T-cell (primary cell): Measurements from ENCODE around the gene FGD3. TPM values are rescaled to one million over a fixed set of nuclear protein-coding genes. Genes with fewer than 3 reads are reported as not detected.

Experiments used
- ATAC-seq, 4 experiments: fragments of 200-7000 bp in 3 of 4; fragments of 150-1000 bp in 1 of 4; cut with Tn5 transposase; replicated peaks in 1 of 4; 1 replicate in 3 of 4; 2 replicates in 1 of 4; pipeline ENCODE4 v1.10.0; 2021; ENCODE audit warnings: moderate library complexity in 3 of 4, mild to moderate bottlenecking in 2 of 4, moderate number of reproducible peaks in 1 of 4
- CTCF ChIA-PET, 2 donors: fragments of 300-600 bp; sonication (Branson Sonifier 250); formaldehyde crosslinking; loops; one replicate each; lab custom pipeline; 2022; ENCODE audit warnings: antibody characterized with exemption in 2 of 2; lab: Charles Lee
- POLR2A ChIA-PET, 2 donors: fragments of 300-600 bp; sonication (Branson Sonifier 250); formaldehyde crosslinking; loops; one replicate each; lab custom pipeline; 2022; ENCODE audit warnings: antibody characterized with exemption in 2 of 2; lab: Charles Lee
- DNase-seq, 35 experiments: peaks; one replicate each; pipeline versions ENCODE4 v3.0.0 to v3.0.0-alpha.2; 2013 to 2023
- H3K27ac ChIP-seq: one replicate; pipeline ENCODE4 v1.5.1; 2013; ENCODE audit warnings: low read length
- H3K27me3 ChIP-seq, 2 experiments: replicated peaks in 1 of 2; 1 replicate in 1 of 2; 2 replicates in 1 of 2; pipeline versions ENCODE4 v1.6.1 to v1.7.0; 2013; ENCODE audit warnings: low read length in 1 of 2, mixed read lengths in 1 of 2; ENCODE audit not compliant: control insufficient read depth in 2 of 2, insufficient read depth in 2 of 2; ENCODE audit errors: extremely low read depth in 1 of 2
- H3K36me3 ChIP-seq, 2 donors: 1 replicate in 1 of 2; 2 replicates in 1 of 2; pipeline versions ENCODE4 v1.6.1 to v1.7.0; 2013; ENCODE audit warnings: low read length in 1 of 2; ENCODE audit not compliant: control insufficient read depth in 2 of 2, insufficient read depth in 1 of 2; ENCODE audit errors: extremely low read depth in 1 of 2
- H3K4me1 ChIP-seq, 2 experiments: 1 replicate in 1 of 2; 2 replicates in 1 of 2; pipeline versions ENCODE4 v1.6.1 to v1.7.0; 2013; ENCODE audit warnings: low read length in 2 of 2, mixed read lengths in 1 of 2; ENCODE audit not compliant: insufficient read depth in 2 of 2, control insufficient read depth in 1 of 2; ENCODE audit errors: extremely low read depth in 1 of 2
- H3K4me3 ChIP-seq, 2 donors: 1 replicate in 1 of 2; 2 replicates in 1 of 2; pipeline versions ENCODE4 v1.5.1 to v1.7.0; 2013; ENCODE audit warnings: mild to moderate bottlenecking in 2 of 2, low read length in 1 of 2, moderate library complexity in 1 of 2; ENCODE audit not compliant: control insufficient read depth in 1 of 2; ENCODE audit errors: extremely low read depth in 1 of 2
- H3K9me3 ChIP-seq: 2 replicates; pipeline ENCODE4 v1.7.0; 2013
- H3K27ac Mint-ChIP-seq, 2 donors: one replicate each; pipeline ENCODE4 v1.8.0; 2020 to 2021; ENCODE audit warnings: mild to moderate bottlenecking in 2 of 2, mixed read lengths in 2 of 2
- H3K27me3 Mint-ChIP-seq, 2 donors: one replicate each; pipeline ENCODE4 v1.8.0; 2021 to 2022; ENCODE audit warnings: mixed read lengths in 2 of 2
- H3K36me3 Mint-ChIP-seq: one replicate; pipeline ENCODE4 v1.8.0; 2021; ENCODE audit warnings: mixed read lengths
- H3K4me1 Mint-ChIP-seq, 3 donors: one replicate each; pipeline ENCODE4 v1.8.0; 2020 to 2022; ENCODE audit warnings: mixed read lengths in 3 of 3, mild to moderate bottlenecking in 1 of 3
- H3K4me3 Mint-ChIP-seq, 3 donors: one replicate each; pipeline ENCODE4 v1.8.0; 2020 to 2022; ENCODE audit warnings: mild to moderate bottlenecking in 3 of 3, mixed read lengths in 3 of 3, moderate library complexity in 3 of 3
- H3K9me3 Mint-ChIP-seq, 3 donors: one replicate each; pipeline ENCODE4 v1.8.0; 2020 to 2022; ENCODE audit warnings: mixed read lengths in 3 of 3
- WGBS: methylation state at CpG from one replicate; pipeline ENCODE4 v1.1.5; 2013; ENCODE audit warnings: missing lambda C conversion rate; ENCODE audit not compliant: insufficient coverage; 5-methylcytosine and 5-hydroxymethylcytosine counted together
- total RNA-seq, 35 experiments: library from RNA in 6 of 35; stranded (reverse) in 6 of 35; fragments of 120-200 nt in 1 of 35; gene quantifications; one replicate each; pipeline versions ENCODE4 v1.2.1 to v1.2.4 and lab custom pipeline; 2013 to 2026

Gene FGD3
- total RNA-seq, 5 donors from 2014 or later (not counting 1 experiment from before 2014, with no cell fraction given), result 188 to 349 (median 293) TPM

DNA sequence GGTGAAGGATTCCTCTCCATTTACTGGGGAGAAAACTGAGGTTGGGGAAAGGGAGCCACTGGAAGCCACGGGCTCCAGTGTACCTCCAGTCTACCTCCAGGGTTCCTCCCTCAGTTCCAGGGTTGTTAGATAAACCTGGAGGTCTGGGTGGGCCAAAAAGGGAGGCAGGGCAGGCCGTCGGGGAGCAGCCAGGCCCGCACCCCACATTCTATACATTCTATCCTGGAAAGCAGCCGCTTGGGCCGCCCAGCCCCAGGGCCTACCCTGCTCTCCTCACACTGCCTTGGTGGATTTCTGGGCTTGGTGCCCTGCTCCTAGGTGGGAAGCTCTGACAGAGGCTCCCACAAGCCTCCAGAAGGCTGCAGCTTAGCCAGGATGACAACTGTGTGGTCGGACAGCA is 93.1 kb downstream of the FGD3 start:
- DNase-seq, result no peak
- POLR2A ChIA-PET, result no interaction called here
- peaks cover 67 to 81% (median 78%) of the 10 kb centered on the region in 3 donors for H3K4me1 Mint-ChIP-seq
- H3K27me3 Mint-ChIP-seq, result no peaks in the 10 kb centered on the region
- peak overlapping the region; percentile 78 to 85 for H3K27ac Mint-ChIP-seq
- 99% methylated on average over 5 of the region's 7 CpGs for WGBS
- H3K4me3 ChIP-seq, result no peak overlapping the region
- H3K4me3 Mint-ChIP-seq, result no peak overlapping the region
- ATAC-seq, result peak in 1 of 4 experiments; percentile 4
- no peaks in the 10 kb centered on the region for H3K27me3 ChIP-seq
- H3K27ac ChIP-seq, result peak overlapping the region; percentile 18
- H3K9me3 Mint-ChIP-seq, result no peaks in the 10 kb centered on the region
- H3K36me3 ChIP-seq, result peaks cover 8 to 13% of the 10 kb centered on the region in 2 donors
- CTCF ChIA-PET, result no interaction called here
- no peaks in the 10 kb centered on the region for H3K9me3 ChIP-seq
- H3K36me3 Mint-ChIP-seq, result peaks cover 4% of the 10 kb centered on the region
- peaks cover 13 to 77% of the 10 kb centered on the region in 2 experiments for H3K4me1 ChIP-seq

DNA sequence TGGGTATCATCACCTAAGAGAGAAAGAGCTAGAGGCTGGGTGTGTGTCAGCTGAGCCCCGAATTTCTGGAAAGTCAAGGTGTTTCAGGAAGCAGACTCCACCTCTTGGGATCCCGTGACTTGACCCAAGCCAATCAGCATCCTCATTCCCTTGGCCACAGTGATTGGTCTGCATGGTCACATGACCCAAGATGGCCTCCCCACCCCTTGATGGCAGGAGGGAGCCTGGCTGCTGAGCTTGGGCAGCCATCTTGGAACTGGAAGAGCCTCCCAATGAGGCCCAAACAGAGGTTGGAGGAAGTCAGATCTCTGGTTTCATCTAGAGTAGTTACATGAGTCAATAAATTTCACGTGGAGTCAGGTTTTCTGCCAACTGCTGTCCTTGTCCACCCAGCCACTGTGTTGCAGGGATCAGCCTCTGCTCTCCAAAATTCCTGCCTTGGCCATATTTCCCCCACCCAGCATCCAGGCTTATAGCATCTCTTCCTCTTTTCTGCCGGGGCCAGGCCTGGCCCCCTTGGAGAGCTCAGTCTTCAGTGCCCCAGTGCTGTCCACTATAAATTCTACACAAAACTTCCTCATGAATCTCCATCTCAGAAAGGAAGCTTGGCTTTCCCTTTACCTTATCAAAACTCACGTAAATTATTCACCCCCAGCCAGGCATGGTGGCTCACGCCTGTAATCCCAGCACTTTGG is 93.9 kb downstream of the FGD3 start:
- no peak overlapping the region for H3K4me3 Mint-ChIP-seq
- POLR2A ChIA-PET, result interaction anchor here in 1 of 2 donors (0.7 kb wide), 2 partner anchors 18 to 88 kb away, joined by 6 to 7 read pairs; no protein-coding TSS in a partner anchor
- no peaks in the 10 kb centered on the region for H3K36me3 Mint-ChIP-seq
- H3K9me3 Mint-ChIP-seq, result no peaks in the 10 kb centered on the region
- H3K4me1 Mint-ChIP-seq, result peaks cover 63 to 76% (median 74%) of the 10 kb centered on the region in 3 donors
- 100% methylated on average over 4 of the region's 6 CpGs for WGBS
- H3K36me3 ChIP-seq, result peaks cover 5% of the 10 kb centered on the region in 2 donors
- CTCF ChIA-PET, result interaction anchor here (0.6 to 0.8 kb wide), 2 partner anchors 19 to 59 kb away, joined by 3 read pairs; no protein-coding TSS in a partner anchor
- no peaks in the 10 kb centered on the region for H3K27me3 ChIP-seq
- ATAC-seq (no peak), DNase-seq (no peak)
- H3K27ac ChIP-seq, result peak overlapping the region; percentile 18
- no peak overlapping the region for H3K4me3 ChIP-seq
- peaks cover 13 to 68% of the 10 kb centered on the region in 2 experiments for H3K4me1 ChIP-seq
- H3K27ac Mint-ChIP-seq, result peak overlapping the region; percentile 78 to 85
- no peaks in the 10 kb centered on the region for H3K27me3 Mint-ChIP-seq
- H3K9me3 ChIP-seq, result no peaks in the 10 kb centered on the region

DNA sequence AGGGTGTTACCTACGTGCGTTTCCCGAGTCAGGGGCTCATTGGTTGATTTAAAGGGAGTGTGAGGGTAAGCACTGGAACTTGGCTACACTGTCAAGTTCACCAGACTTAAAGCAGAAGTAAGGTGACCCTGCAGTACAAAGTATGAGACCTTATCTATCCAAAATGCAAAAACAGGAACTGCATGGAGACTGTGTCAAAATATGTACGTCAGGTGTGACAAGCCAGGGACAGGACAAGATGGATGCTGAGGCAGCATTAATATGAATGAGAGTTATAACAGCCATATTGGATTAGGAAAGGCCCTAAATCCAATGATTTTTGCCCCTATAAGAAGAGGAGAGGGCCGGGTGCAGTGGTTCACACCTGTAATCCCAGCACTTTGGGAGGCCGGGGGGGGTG is 95.8 kb downstream of the FGD3 start:
- ATAC-seq (peak in 1 of 4 experiments; percentile 68), DNase-seq (no peak)
- Mint-ChIP-seq H3K9me3 (no peaks in the 10 kb centered on the region), H3K36me3 (no peaks in the 10 kb centered on the region), H3K27me3 (no peaks in the 10 kb centered on the region), H3K27ac (peak overlapping the region; percentile 84 to 85), H3K4me3 (peak overlapping the region in 1 of 3 donors; percentile 43), H3K4me1 (peaks cover 49 to 65% (median 62%) of the 10 kb centered on the region in 3 donors)
- no CpG with 5 or more reads among the region's 6 CpGs for WGBS
- POLR2A ChIA-PET, result no interaction called here
- Histone ChIP-seq H3K4me1 (peaks cover 11 to 50% of the 10 kb centered on the region in 2 experiments), H3K9me3 (no peaks in the 10 kb centered on the region), H3K27me3 (no peaks in the 10 kb centered on the region), H3K36me3 (no peaks in the 10 kb centered on the region), H3K4me3 (no peak overlapping the region), H3K27ac (no peak overlapping the region)
- CTCF ChIA-PET, result no interaction called here

DNA sequence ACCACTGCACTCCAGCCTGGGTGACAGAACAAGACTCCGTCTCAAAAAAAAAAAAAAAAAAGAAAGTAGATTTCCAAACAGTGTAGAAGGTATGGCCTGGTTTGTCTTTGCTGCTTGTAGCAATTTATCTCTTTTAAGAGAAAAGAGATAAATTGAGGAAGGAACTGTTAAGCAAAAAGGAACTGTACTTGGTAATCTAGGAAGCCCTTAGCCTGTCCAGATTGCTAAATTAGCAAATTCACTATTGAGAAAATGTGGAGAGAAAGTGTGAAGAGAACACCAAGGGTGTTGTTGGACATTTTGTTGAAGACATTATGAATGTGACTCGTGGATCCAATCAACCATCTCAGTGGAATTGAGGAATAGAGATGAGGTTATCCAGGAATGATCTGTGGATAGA is 98.2 kb downstream of the FGD3 start:
- ATAC-seq (no peak), DNase-seq (no peak)
- Mint-ChIP-seq H3K9me3 (no peaks in the 10 kb centered on the region), H3K27me3 (no peaks in the 10 kb centered on the region), H3K4me3 (no peak overlapping the region), H3K36me3 (no peaks in the 10 kb centered on the region), H3K27ac (peak overlapping the region in 1 of 2 donors; percentile 4), H3K4me1 (peaks cover 48 to 60% (median 58%) of the 10 kb centered on the region in 3 donors)
- Histone ChIP-seq H3K4me1 (peaks cover 11 to 40% of the 10 kb centered on the region in 2 experiments), H3K9me3 (no peaks in the 10 kb centered on the region), H3K36me3 (no peaks in the 10 kb centered on the region), H3K27ac (no peak overlapping the region), H3K4me3 (no peak overlapping the region), H3K27me3 (no peaks in the 10 kb centered on the region)
- 92% methylated on average over 1 of the region's 2 CpGs for WGBS
- POLR2A ChIA-PET, result interaction anchor here in 1 of 2 donors (0.7 kb wide), 1 partner anchor 87 kb away, joined by 13 read pairs; no protein-coding TSS in a partner anchor
- CTCF ChIA-PET, result interaction anchor here in 1 of 2 donors (0.6 kb wide), 1 partner anchor 528 kb away, joined by 3 read pairs; no protein-coding TSS in a partner anchor

DNA sequence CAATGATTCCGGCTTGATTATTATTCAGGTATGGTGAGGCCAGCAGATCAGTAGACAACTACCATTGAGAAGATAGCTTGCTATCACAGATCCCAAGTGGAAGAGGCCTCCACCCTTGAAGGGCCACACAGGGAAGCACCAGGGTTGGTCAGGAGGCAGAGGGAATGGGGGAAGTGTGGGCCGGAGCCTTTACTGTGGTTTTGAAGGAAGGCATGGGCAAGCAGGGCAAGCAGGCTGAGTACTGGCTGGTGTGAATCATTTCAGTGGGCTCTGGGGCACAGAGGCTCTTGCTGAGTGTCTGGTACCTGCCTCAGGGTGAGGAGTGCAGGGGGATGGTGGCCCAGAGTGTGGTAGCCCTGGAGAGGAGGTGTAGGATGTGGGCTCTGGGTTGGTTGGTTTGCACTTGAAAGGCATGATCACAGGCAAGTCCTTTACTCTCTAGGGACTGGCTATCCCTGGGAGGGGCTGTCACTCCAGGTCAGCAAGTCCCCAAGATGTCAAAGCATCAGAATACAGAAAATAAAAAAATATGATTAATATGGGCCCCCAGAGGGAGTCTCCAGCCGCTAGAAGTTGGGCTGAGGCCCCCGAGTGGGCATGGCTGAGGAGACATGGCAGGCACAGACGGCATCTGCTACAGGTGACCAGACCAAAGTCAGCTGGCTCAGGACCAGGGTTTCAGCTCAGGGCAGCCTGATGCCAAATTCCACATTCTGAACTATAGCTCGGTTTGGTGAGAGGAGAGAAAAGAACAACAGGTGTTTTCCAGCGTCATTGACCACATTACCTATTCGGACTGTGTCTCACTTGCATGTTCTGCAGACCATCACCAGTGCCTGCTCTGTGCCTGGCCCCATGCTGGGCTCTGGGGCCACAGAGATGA is 101.5 kb downstream of the FGD3 start:
- Mint-ChIP-seq H3K4me3 (no peak overlapping the region), H3K36me3 (no peaks in the 10 kb centered on the region), H3K27ac (peak overlapping the region in 1 of 2 donors; percentile 58), H3K4me1 (peaks cover 31 to 44% (median 41%) of the 10 kb centered on the region in 3 donors), H3K27me3 (no peaks in the 10 kb centered on the region), H3K9me3 (no peaks in the 10 kb centered on the region)
- Histone ChIP-seq H3K4me1 (peaks cover 2 to 34% of the 10 kb centered on the region in 2 experiments), H3K9me3 (no peaks in the 10 kb centered on the region), H3K4me3 (no peak overlapping the region), H3K27me3 (no peaks in the 10 kb centered on the region), H3K36me3 (no peaks in the 10 kb centered on the region), H3K27ac (no peak overlapping the region)
- CTCF ChIA-PET, result interaction anchor here in 1 of 2 donors (0.7 kb wide), 1 partner anchor 15 kb away, joined by 3 read pairs; no protein-coding TSS in a partner anchor
- DNase-seq, result no peak
- ATAC-seq, result peak in 2 of 4 experiments; percentile 27 to 43
- POLR2A ChIA-PET, result no interaction called here
- WGBS, result 89% methylated on average over 6 of the region's 8 CpGs

DNA sequence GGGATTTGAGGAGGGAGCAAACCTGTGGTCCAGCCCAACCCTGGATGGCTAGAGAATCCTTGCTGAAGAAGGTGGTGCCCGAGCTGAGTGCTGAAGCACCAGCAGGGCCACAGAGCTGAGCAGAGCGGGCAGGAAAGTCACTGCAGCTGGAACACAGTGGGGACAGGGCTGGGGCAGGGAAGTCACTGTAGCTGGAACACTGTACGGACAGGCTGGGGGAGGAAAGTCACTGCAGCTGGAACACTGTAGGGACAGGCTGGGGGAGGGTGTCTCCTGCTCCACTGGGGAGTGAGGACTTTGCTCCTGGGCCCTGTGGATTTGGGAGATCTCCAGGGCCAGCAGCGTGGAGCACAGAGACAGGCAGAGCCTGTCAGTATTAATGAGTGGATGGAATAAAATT is 102.2 kb downstream of the FGD3 start:
- H3K36me3 ChIP-seq, result no peaks in the 10 kb centered on the region
- Mint-ChIP-seq H3K27me3 (no peaks in the 10 kb centered on the region), H3K4me1 (peaks cover 34 to 44% (median 41%) of the 10 kb centered on the region in 3 donors), H3K9me3 (no peaks in the 10 kb centered on the region), H3K36me3 (no peaks in the 10 kb centered on the region), H3K27ac (peak overlapping the region in 1 of 2 donors; percentile 55), H3K4me3 (no peak overlapping the region)
- H3K27ac ChIP-seq, result no peak overlapping the region
- no peaks in the 10 kb centered on the region for H3K27me3 ChIP-seq
- ATAC-seq (no peak), DNase-seq (no peak)
- WGBS, result 98% methylated on average over 4 of the region's 4 CpGs
- H3K9me3 ChIP-seq, result no peaks in the 10 kb centered on the region
- peaks cover 0 to 34% of the 10 kb centered on the region in 2 experiments for H3K4me1 ChIP-seq
- H3K4me3 ChIP-seq, result no peak overlapping the region
- ChIA-PET POLR2A (interaction anchor here in 1 of 2 donors (0.7 kb wide), 1 partner anchor 16 kb away, joined by 10 read pairs; no protein-coding TSS in a partner anchor), CTCF (interaction anchor here in 1 of 2 donors (0.7 kb wide), 1 partner anchor 16 kb away, joined by 3 read pairs; no protein-coding TSS in a partner anchor)
